Thoracic aorta (tissue), 2 donors: ENCODE results near the gene EXOC6B. TPM values are rescaled to one million over a fixed set of nuclear protein-coding genes. Genes with fewer than 3 reads are reported as not detected.

ENCODE experiments used
- ATAC-seq: fragments of 150-250 bp; one replicate; pipeline ENCODE4 v1.8.0; 2017; ENCODE audit warnings: low read depth; ENCODE audit not compliant: insufficient number of reproducible peaks, low FRiP score
- DNase-seq: peaks from one replicate; pipeline ENCODE4 v3.0.0-alpha.2; 2020; ENCODE audit warnings: low spot score
- H3K27ac ChIP-seq, 2 donors: fragments of 200-600 bp; sonication (generic); 1 replicate in 1 of 2; 2 replicates in 1 of 2; pipeline ENCODE4 v1.5.1; 2016; ENCODE audit warnings: mild to moderate bottlenecking in 2 of 2, moderate library complexity in 2 of 2
- H3K27me3 ChIP-seq: fragments of 200-600 bp; sonication (generic); replicated peaks from 2 replicates; pipeline ENCODE4 v1.6.0; 2016; ENCODE audit warnings: mild to moderate bottlenecking; ENCODE audit not compliant: insufficient read depth
- H3K36me3 ChIP-seq: fragments of 200-600 bp; sonication (generic); one replicate; pipeline ENCODE4 v1.5.1; 2016
- H3K4me1 ChIP-seq, 2 donors: fragments of 200-600 bp; sonication (generic); 1 replicate in 1 of 2; 2 replicates in 1 of 2; pipeline versions ENCODE4 v1.5.1 to v1.6.0; 2016; ENCODE audit warnings: low read depth in 2 of 2, mild to moderate bottlenecking in 1 of 2; ENCODE audit not compliant: control insufficient read depth in 1 of 2
- H3K4me3 ChIP-seq: fragments of 200-600 bp; sonication (generic); 2 replicates; pipeline ENCODE4 v1.5.1; 2016; ENCODE audit warnings: mild to moderate bottlenecking
- H3K9me3 ChIP-seq: fragments of 200-600 bp; sonication (generic); 2 replicates; pipeline ENCODE4 v1.5.1; 2016
- CTCF ChIP-seq: fragments of 200-600 bp; sonication (generic); IDR thresholded peaks from one replicate; pipeline ENCODE4 v1.5.1; 2019; ENCODE audit warnings: antibody characterized with exemption
- total RNA-seq, 2 donors: library from RNA; depleted of rRNA; stranded (reverse); fragments of >200 nt; gene quantifications; one replicate each; pipeline versions ENCODE4 v1.1.0 to v1.2.3, GENCODE V29; 2016

EXOC6B gene
- total RNA-seq, 2 donors from 2014 or later, result 29.6 to 44.5 TPM

GRCh38 chr2:72573232-72573631 lies 252.6 kb downstream of the EXOC6B start:
- H3K27me3 ChIP-seq, result no peaks in the 10 kb centered on the region
- ATAC-seq, result no peak
- no peaks in the 10 kb centered on the region for H3K36me3 ChIP-seq
- H3K9me3 ChIP-seq, result no peaks in the 10 kb centered on the region
- DNase-seq, result no peak
- no peak for TF ChIP-seq CTCF
- H3K27ac ChIP-seq, result no peak overlapping the region
- peaks cover 5 to 18% of the 10 kb centered on the region in 2 donors for H3K4me1 ChIP-seq
- no peak overlapping the region for H3K4me3 ChIP-seq

- Histone ChIP-seq H3K27ac (no peak overlapping the region), H3K4me1 (peaks cover 5 to 18% of the 10 kb centered on the region in 2 donors), H3K27me3 (no peaks in the 10 kb centered on the region), H3K36me3 (no peaks in the 10 kb centered on the region), H3K9me3 (no peaks in the 10 kb centered on the region), H3K4me3 (no peak overlapping the region)
- TF ChIP-seq CTCF, result no peak
- no peak for DNase-seq
- no peak for ATAC-seq
These were observed 253.3 kb downstream of the EXOC6B start for GRCh38 chr2:72572501-72572900.

GRCh38 chr2:72570413-72570812 lies 255.4 kb downstream of the EXOC6B start:
- DNase-seq (no peak), ATAC-seq (no peak)
- Histone ChIP-seq H3K4me1 (peaks cover 0 to 6% of the 10 kb centered on the region in 2 donors), H3K27ac (no peak overlapping the region), H3K36me3 (no peaks in the 10 kb centered on the region), H3K4me3 (no peak overlapping the region), H3K9me3 (no peaks in the 10 kb centered on the region), H3K27me3 (no peaks in the 10 kb centered on the region)
- no peak for TF ChIP-seq CTCF

GRCh38 chr2:72562451-72563153 lies 263.2 kb downstream of the EXOC6B start:
- no peak overlapping the region for H3K27ac ChIP-seq

More at GRCh38 chr2:72562451-72563153, 263.2 kb downstream of the EXOC6B start:
- Histone ChIP-seq H3K9me3 (no peaks in the 10 kb centered on the region), H3K4me1 (peaks cover 19 to 20% of the 10 kb centered on the region in 2 donors), H3K27me3 (no peaks in the 10 kb centered on the region), H3K36me3 (no peaks in the 10 kb centered on the region), H3K4me3 (no peak overlapping the region)
- ATAC-seq (no peak), DNase-seq (no peak)
- no peak for TF ChIP-seq CTCF
